ENCODE measurements around the gene FKBP15. TPM values are rescaled to one million over a fixed set of nuclear protein-coding genes. Genes with fewer than 3 reads are reported as not detected.
A peak's percentile ranks its signal among the peaks of the same experiment; 100 is the strongest.
"Not testable (repeated sequence)": the region's sequence is repeated elsewhere in the genome, so short reads cannot be mapped to it uniquely, and the experiment has no call there.

The FKBP15 gene
- polyA plus RNA-seq, 1 donor from 2014 or later, result 12.1 TPM

DNA sequence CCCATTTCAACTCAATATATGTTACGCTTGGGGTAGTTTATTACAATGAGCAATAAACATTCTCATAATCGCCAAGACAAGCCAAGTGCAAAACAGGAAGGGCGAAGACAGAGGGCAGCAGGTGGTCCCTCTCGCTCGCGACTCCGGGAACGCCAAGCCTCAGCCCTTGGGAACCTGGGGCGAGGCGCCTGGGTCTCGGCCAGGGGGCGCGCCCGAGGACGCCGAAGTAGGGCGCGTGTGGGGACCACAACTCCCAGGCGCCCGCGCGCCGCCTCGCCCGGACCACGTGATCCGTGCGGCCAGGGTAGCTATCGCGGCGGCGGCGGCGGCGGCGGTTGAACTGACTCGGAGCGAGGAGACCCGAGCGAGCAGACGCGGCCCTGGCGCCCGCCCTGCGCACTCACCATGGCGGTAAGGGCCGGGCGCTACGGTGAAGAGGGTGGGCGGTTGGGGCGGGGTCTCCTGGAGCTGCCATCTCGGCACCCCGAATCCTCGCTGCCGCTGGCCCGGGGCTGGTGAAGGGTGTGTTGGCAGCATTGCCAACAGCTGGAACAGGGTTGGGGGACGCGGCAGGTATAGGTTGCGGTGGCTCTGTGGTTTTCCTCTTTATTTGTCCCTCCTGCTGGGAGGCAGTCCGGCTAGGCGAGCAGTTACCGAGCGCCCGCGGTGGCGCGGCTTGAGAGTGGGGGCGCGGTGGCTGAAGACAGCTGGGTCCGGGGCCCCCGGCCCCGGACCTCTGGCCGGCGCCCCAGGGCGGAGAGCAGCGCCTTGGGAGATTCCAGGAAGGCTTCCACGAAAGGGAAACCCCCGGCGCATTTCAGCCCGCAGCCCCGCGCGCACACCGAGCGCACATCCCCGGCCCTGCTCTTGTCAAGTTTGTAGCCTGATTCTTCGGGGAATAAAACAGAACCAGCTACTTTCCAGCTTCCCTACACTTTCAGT lies 70.1 kb downstream of the FKBP15 start, which contains the start of gene SLC31A2:
SLC31A2 (plus strand) TSS at position 338 of the 942 bp plus-strand sequence; CDS start at position 406, 68 bp downstream.
- H3K9me3 ChIP-seq (ENCODE audit: low read length), result no peaks in the 10 kb centered on the region
- H3K4me2 ChIP-seq (ENCODE audit: low read length), result peak within 1 kb of the TSS; percentile 62
- H3K79me2 ChIP-seq (replicated peaks; ENCODE audit: insufficient read depth, low read length), result no peaks in the 10 kb centered on the region
- H2AFZ ChIP-seq (ENCODE audit: low read depth, low read length), result peak within 1 kb of the TSS; percentile 83
- no peaks in the 10 kb centered on the region for H3K9me2 ChIP-seq (ENCODE audit: insufficient read depth, low read length)
- H4K20me1 ChIP-seq (ENCODE audit: insufficient read depth), result no peaks in the 10 kb centered on the region
- H3K27ac ChIP-seq (ENCODE audit: low read length), result peak within 1 kb of the TSS; percentile 45
- peak within 1 kb of the TSS; percentile 96 for H3K4me3 ChIP-seq (ENCODE audit: low read length)
- H3F3A ChIP-seq (ENCODE audit: insufficient read depth, low read length, poor library complexity, severe bottlenecking), result no peaks in the 10 kb centered on the region
- peak within 1 kb of the TSS; percentile 77 for H3K9ac ChIP-seq (ENCODE audit: low read length)
- no peaks in the 10 kb centered on the region for H3K27me3 ChIP-seq (ENCODE audit: insufficient read depth, low read depth, low read length)
- TF ChIP-seq POLR2AphosphoS5 (IDR thresholded peaks at IDR 0.05), result peak; percentile 69
- TF ChIP-seq, protein P1, sequence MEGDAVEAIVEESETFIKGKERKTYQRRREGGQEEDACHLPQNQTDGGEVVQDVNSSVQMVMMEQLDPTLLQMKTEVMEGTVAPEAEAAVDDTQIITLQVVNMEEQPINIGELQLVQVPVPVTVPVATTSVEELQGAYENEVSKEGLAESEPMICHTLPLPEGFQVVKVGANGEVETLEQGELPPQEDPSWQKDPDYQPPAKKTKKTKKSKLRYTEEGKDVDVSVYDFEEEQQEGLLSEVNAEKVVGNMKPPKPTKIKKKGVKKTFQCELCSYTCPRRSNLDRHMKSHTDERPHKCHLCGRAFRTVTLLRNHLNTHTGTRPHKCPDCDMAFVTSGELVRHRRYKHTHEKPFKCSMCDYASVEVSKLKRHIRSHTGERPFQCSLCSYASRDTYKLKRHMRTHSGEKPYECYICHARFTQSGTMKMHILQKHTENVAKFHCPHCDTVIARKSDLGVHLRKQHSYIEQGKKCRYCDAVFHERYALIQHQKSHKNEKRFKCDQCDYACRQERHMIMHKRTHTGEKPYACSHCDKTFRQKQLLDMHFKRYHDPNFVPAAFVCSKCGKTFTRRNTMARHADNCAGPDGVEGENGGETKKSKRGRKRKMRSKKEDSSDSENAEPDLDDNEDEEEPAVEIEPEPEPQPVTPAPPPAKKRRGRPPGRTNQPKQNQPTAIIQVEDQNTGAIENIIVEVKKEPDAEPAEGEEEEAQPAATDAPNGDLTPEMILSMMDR (IDR thresholded peaks at IDR 0.05; ENCODE audit: poor library complexity, severe bottlenecking), result peak; percentile 69
- TF ChIP-seq, protein P2, sequence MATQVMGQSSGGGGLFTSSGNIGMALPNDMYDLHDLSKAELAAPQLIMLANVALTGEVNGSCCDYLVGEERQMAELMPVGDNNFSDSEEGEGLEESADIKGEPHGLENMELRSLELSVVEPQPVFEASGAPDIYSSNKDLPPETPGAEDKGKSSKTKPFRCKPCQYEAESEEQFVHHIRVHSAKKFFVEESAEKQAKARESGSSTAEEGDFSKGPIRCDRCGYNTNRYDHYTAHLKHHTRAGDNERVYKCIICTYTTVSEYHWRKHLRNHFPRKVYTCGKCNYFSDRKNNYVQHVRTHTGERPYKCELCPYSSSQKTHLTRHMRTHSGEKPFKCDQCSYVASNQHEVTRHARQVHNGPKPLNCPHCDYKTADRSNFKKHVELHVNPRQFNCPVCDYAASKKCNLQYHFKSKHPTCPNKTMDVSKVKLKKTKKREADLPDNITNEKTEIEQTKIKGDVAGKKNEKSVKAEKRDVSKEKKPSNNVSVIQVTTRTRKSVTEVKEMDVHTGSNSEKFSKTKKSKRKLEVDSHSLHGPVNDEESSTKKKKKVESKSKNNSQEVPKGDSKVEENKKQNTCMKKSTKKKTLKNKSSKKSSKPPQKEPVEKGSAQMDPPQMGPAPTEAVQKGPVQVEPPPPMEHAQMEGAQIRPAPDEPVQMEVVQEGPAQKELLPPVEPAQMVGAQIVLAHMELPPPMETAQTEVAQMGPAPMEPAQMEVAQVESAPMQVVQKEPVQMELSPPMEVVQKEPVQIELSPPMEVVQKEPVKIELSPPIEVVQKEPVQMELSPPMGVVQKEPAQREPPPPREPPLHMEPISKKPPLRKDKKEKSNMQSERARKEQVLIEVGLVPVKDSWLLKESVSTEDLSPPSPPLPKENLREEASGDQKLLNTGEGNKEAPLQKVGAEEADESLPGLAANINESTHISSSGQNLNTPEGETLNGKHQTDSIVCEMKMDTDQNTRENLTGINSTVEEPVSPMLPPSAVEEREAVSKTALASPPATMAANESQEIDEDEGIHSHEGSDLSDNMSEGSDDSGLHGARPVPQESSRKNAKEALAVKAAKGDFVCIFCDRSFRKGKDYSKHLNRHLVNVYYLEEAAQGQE (IDR thresholded peaks at IDR 0.05; ENCODE audit: borderline replicate concordance), result peak; percentile 52
- no peak for TF ChIP-seq EZH2 (IDR thresholded peaks at IDR 0.05; ENCODE audit: borderline replicate concordance, insufficient read depth, low read length, poor library complexity, severe bottlenecking)
- no peak for TF ChIP-seq EP300 (conservative IDR thresholded peaks at IDR 0.05; ENCODE audit: poor library complexity, severe bottlenecking)
- TF ChIP-seq SMC3 (conservative IDR thresholded peaks at IDR 0.05; ENCODE audit: poor library complexity), result peak; percentile 47
- peak; percentile 74 for TF ChIP-seq MXI1 (conservative IDR thresholded peaks at IDR 0.05; ENCODE audit: poor library complexity, severe bottlenecking)
- TF ChIP-seq RAD21 (conservative IDR thresholded peaks at IDR 0.05), result peak; percentile 28
- TF ChIP-seq TAF1 (IDR thresholded peaks at IDR 0.05; ENCODE audit: low read depth), result peak; percentile 80
- H3K36me3 ChIP-seq (ENCODE audit: insufficient read depth, low read length), result no peaks in the 10 kb centered on the region

DNA sequence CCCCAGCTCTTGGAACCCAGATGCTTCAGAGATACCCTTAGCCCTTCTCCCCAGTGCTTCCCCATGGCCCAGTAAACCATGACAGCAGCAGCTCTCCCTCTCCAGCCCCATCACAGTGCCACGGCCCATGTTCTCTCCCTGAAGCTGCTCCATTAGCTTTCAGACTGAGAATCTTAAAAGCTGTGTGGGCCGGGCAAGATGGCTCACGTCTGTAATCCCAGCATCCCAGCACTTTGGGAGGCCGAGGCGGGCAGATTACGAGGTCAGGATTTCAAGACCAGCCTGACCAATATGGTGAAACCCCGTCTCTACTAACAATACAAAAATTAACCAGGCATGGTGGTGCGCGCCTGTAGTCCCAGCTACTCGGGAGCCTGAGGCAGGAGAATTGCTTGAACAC lies 71.5 kb downstream of the FKBP15 start:
- H3K9ac ChIP-seq (ENCODE audit: low read length); H3K4me2 ChIP-seq (ENCODE audit: low read length); H3F3A ChIP-seq (ENCODE audit: insufficient read depth, low read length, poor library complexity, severe bottlenecking); H3K27ac ChIP-seq (ENCODE audit: low read length); H3K9me3 ChIP-seq (ENCODE audit: low read length); H3K36me3 ChIP-seq (ENCODE audit: insufficient read depth, low read length); H3K9me2 ChIP-seq (ENCODE audit: insufficient read depth, low read length); H3K4me3 ChIP-seq (ENCODE audit: low read length); H2AFZ ChIP-seq (ENCODE audit: low read depth, low read length); H4K20me1 ChIP-seq (ENCODE audit: insufficient read depth); H3K79me2 ChIP-seq (replicated peaks; ENCODE audit: insufficient read depth, low read length); H3K27me3 ChIP-seq (ENCODE audit: insufficient read depth, low read depth, low read length): not testable (repeated sequence)
